NCI-H2081 (cell line): ENCODE data around the gene CFAP161.

Experiments used
- DNase-seq, 2 experiments: peaks; one replicate each; lab custom pipeline; 2025; lab: John Stamatoyannopoulos, UW

CFAP161 gene

DNA sequence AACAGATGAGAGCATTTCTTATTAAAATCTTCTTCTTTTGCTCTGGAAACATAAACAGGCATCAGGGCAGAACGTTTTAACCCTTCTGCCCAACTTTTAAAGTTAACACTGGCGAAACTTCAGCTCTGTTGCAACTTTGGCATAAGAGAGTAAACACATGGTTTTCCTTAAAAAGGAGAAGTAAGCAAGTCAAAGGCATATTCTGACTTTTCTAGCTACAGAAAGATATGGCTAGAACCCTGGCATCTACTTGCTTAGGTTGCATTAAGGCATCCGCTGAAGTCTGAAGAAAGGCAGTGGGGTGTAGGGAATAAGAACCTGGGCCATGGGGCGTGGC, 49.3 kb downstream of the CFAP161 start:
- no peak for DNase-seq

DNA sequence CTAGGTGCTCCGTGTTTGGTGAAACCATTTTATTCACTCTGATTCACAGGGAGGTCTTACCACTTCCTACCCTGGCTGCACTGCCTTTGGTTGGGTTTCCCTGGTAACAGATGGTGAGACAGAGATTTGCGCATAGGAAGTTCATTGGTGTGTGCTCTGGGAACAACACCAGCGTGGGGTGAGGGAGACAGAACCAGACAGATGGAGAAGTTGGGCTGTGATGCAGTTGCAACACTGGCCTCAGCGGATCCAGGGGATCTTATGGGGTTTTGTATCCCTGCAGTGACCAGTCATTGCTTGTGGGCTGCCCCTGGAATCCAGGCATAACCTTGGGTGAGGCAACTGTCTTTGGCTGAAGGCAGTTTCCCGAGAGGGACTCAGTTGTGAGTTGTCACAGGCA, 50.1 kb downstream of the CFAP161 start:
- no peak for DNase-seq

DNA sequence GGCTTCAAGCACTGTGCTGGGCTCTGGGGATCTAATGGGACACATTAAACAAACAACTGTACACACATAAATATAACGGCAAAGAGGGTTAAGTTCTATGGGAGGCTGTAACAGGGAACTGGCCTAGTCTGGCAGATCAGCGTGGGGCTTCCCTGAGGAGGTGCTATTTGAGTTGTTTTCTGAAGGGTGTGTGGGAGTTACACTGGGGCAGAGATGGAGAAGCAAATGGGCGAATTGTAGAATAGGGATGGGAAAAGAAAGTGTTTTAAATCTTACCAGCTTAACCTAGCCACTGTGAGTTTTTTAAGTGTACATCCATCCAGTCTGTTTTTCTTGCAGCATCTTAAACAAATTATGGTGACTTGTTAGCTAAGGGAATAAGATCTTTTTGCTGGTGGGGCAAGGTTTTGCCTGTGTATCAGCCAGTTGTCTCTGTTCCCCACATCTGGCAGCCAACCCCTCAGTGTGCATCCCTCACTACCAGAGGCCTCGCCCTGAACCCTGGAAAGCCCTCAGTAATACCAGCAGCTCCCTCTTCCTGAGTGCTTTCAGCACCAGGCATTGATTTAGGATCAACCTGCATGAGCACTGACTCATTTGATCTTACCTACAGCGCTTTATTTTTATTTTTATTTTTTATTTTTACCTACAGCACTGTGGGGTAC, 51.7 kb downstream of the CFAP161 start:
- DNase-seq, result no peak

DNA sequence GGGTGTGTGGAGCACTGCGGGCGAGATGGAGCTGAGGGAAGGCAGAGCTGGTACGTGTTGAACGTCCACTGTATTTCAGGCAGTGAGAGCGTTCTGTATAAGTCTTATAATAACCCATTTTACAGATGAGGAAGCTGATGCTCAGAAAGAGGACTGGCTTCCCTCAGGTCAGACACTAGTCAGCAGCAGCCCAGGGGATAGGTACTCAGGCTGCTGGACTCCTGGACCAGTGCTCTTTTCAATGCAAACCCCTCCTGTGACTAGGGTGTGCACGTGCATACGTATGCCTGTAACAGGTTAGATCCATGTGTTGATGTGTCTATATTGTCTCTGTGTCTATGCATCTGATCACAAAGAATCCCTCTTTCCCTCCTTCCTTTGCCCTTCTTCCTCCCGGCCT, 54.3 kb downstream of the CFAP161 start:
- no peak for DNase-seq

GRCh38 chr15:81189583-81190283, 55.7 kb downstream of the CFAP161 start:
- DNase-seq, result no peak

DNA sequence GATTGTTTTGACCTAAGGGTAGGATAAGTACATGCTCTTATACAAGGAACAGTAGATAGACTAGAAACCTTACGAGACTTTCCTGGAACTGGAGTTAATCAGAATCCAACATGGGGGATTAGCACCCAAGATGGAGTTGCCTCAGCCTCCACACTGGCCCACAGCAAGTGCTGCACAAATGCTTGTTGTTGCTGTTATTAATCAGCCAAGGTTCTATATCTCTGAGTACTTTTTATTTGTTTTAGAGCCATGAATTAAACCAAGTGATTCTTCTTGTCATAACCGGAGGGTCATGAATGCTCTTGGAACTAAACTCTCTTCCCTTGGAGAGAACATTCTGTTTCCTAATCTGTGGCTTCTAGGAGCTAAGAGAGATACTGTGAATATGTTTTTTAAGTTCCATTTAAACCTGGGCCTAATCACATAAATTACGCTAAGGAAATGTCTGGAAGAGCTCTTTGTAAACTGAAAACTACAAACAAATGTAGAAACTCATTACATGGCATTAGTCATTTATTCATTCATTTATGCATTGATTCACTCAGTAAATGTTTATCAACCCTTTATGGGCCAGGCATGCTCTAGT, 56.9 kb downstream of the CFAP161 start:
- DNase-seq, result no peak

GRCh38 chr15:81191701-81192100, 57.6 kb downstream of the CFAP161 start:
- no peak for DNase-seq

DNA sequence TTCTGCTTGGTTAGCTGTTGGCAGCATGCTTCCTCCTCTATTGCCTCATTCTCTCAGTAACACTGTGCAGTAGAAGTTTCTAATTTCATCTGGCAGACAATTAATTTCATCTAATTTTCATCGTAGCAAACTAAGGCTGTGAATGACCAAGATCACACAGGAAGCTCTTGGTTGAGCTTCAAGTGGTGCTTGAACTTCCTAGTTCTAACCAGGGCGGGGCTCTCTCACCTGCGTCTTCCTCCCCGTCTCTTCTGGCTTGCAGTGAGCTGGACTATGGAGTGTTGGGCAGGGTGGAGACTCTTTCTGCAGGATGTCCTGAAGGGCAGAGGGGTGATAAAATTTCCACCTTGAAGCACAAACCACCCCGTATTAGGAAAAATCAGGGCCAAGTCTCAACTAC, 60.7 kb downstream of the CFAP161 start:
- no peak for DNase-seq

- DNase-seq, result no peak
These were observed 61.3 kb downstream of the CFAP161 start for GRCh38 chr15:81195339-81195864.

DNA sequence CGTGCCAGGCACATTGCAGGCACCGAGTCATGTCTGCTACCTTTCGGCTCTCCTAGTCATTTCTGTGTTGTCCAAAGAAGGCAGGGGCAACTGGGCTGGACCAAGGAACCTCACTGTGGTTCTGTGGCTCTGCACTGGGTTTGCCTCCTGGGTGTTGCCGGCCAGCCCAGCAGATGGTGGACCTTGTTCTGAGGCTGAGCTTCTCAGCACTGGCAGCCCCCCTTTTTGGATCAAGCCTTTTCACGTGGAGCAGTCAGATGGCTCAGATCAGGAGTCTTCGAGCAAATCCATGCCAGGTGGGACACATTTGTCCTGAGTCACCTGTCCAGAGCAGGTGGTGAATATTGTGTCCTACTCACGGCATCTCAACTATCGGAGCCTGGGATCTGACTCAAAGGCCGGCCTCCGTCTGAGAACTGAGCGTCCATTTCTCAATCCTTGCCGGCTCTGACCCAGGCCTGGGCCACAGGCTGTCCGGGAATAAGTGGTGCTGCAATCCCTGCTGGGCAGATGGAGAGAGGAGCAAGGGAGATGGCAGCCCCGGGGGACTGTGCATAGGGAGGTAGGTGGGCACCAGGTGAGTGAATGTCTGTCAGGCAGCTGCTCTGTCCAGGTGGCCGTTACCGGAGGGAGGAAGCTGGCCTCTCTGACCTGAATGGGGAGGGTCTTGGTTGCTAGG, 62.6 kb downstream of the CFAP161 start, which contains the start of gene IL16:
IL16 (plus strand) TSS at position 304 of the 679 bp plus-strand sequence. CDS start 28,521 bp downstream, outside the sequence.
- no peak for DNase-seq

DNA sequence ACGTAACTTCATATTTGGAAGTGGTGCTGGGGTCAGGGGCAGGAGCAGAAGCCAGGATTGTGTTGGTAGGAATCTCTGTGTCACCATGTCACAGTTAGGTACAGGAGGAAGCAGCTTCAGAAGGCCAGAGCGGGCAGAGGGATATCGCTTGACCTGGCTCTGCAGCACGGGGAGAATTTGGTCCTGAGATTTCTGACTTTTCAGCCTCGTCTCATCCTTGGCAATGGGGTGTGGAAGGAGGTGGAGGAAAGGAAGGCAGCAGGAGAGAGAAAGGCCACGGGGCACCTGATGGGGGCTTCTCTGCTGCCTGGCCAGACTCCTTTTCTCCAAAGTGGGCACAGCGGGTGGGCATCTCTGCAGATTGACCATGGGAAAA, 63.2 kb downstream of the CFAP161 start:
- DNase-seq, result no peak

DNA sequence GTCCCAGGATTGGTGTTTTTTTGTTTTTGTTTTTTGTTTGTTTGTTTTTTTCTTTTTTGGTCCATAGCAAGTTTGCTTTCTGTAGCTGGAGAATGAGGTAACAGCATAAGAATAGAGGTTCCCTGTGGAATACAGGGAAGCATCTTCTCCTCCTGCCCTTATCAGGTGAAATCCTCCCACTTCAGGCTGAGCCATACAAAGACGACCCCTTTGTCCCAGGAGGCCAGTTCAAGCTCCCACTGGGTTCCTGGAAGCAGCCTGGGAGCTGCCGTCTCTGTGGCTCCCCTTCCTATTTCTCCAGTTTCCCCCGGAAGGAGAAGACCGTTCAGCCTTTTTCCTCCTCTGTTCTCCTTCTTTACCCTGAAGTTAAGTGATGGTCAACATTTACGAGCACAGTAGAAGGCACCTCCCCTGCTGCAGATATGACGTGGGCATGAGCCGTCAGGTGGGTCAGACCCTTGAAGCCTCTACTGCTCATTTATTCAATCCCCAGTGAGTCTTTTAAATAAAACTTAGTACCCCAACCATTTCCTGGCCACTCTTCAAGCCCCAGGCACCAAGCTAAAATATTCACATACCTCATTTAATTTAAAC, 63.7 kb downstream of the CFAP161 start:
- no peak for DNase-seq
